Upper lobe of left lung (tissue), 6 donors: ENCODE data around the gene C6orf47. TPM values are rescaled to one million over a fixed set of nuclear protein-coding genes. Genes with fewer than 3 reads are reported as not detected.

ENCODE experiments used
- ATAC-seq, 2 donors: fragments of 200-7000 bp; cut with Tn5 transposase; one replicate each; pipeline ENCODE4 v1.9.1; 2022; ENCODE audit warnings: mild to moderate bottlenecking in 2 of 2, moderate library complexity in 2 of 2; ENCODE audit not compliant: low FRiP score in 2 of 2
- DNase-seq, 2 donors: peaks; one replicate each; pipeline ENCODE4 v3.0.0-alpha.2; 2019 to 2020
- H3K27ac ChIP-seq, 4 donors: fragments of 200-600 bp; sonication (generic); one replicate each; pipeline ENCODE4 v1.5.1; 2016 to 2019
- H3K27me3 ChIP-seq, 4 donors: fragments of 200-600 bp; sonication (generic); one replicate each; pipeline ENCODE4 v1.5.1; 2017 to 2019
- H3K36me3 ChIP-seq, 4 donors: fragments of 200-600 bp; sonication (generic); one replicate each; pipeline ENCODE4 v1.5.1; 2016 to 2019
- H3K4me1 ChIP-seq, 4 donors: fragments of 200-600 bp; sonication (generic); one replicate each; pipeline ENCODE4 v1.5.1; 2018 to 2019
- H3K4me3 ChIP-seq, 4 donors: fragments of 200-600 bp; sonication (generic); one replicate each; pipeline ENCODE4 v1.5.1; 2017 to 2019; ENCODE audit warnings: mild to moderate bottlenecking in 2 of 4, moderate library complexity in 1 of 4
- H3K9me3 ChIP-seq, 4 donors: fragments of 200-600 bp; sonication (generic); one replicate each; pipeline ENCODE4 v1.5.1; 2018 to 2019
- CTCF ChIP-seq, 6 experiments: fragments of 450-650 bp in 4 of 6; fragments of 200-600 bp in 2 of 6; sonication (generic) in 2 of 6; IDR thresholded peaks; one replicate each; pipeline ENCODE4 v1.5.1; 2016 to 2019; ENCODE audit warnings: antibody characterized with exemption in 6 of 6
- EP300 ChIP-seq, 4 donors: sonication (generic); formaldehyde crosslinking; IDR thresholded peaks; one replicate each; pipeline ENCODE4 v1.5.1; 2017; ENCODE audit warnings: antibody characterized with exemption in 4 of 4, control low read depth in 2 of 4
- POLR2A ChIP-seq, 4 donors: fragments of 450-650 bp; IDR thresholded peaks; one replicate each; pipeline ENCODE4 v1.5.1; 2016 to 2017; ENCODE audit warnings: antibody characterized with exemption in 4 of 4, mild to moderate bottlenecking in 2 of 4
- POLR2AphosphoS5 ChIP-seq, 2 donors: sonication (generic); formaldehyde crosslinking; IDR thresholded peaks; one replicate each; pipeline ENCODE4 v1.5.1; 2017; ENCODE audit warnings: antibody characterized with exemption in 2 of 2
- WGBS, 2 donors: methylation state at CpG; one replicate each; pipeline ENCODE4 v1.1.5; 2017 to 2018; 5-methylcytosine and 5-hydroxymethylcytosine counted together
- total RNA-seq, 6 donors: library from RNA; depleted of rRNA in 4 of 6; stranded (reverse); fragments of >200 nt in 4 of 6; gene quantifications; one replicate each; pipeline versions ENCODE4 v1.1.0 to v1.2.1, GENCODE V29; 2016 to 2021
- donor health status: DM: no; HTN: no; CAD: no; lungs with moderate emphysema.
- donor health status: DM: no; HTN: yes; CAD: no; lungs with severe emphysema.

C6orf47 gene
- total RNA-seq, 6 donors from 2014 or later = 25.0 to 30.1 (median 28.4) TPM

DNA sequence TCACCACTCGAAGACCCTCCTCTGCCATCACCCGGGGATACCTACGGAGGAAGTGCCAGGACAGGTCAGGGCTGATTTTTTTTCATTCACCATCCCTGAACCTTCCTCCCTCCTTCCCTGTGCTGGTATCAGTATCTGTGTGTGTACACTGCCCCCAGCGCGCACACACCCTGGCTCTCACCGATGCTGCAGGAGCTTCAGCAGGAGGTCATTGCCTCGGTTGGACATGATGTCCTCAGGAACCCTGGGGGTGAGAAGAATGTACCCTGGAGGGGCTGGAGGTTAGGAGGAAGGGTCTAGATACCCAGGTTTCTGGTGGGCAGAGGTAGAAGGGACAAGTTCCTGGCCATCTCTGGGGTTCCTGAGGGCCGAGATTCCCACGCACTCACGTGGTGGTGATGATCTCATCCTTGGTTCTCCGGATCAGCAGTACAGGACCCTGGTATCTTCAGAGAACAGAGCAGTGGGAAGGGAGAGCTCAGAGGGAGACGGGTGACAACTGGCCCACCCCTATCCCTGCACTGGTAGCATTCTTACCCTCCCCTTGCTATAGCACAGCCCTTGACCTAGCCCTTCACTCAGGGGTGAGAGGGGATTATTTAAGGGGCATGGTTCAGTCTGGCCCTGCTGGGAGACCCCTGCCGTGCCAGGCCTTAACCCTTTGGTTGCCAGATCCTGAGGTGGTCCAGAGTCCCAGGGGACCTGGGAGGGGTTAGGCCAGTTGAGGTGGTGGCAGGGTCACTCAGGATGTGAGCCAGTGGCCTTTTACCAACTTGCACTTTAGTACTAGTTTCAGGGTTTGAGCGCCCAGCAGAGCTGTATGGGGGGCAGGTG, 27.5 kb upstream of the C6orf47 start:
- H3K4me3 ChIP-seq = no peak overlapping the region
- no peaks in the 10 kb centered on the region for H3K9me3 ChIP-seq
- H3K27me3 ChIP-seq = no peaks in the 10 kb centered on the region
- no peak overlapping the region for H3K27ac ChIP-seq
- H3K4me1 ChIP-seq = no peaks in the 10 kb centered on the region
- ATAC-seq (no peak), DNase-seq (no peak)
- H3K36me3 ChIP-seq = peaks cover 15 to 86% (median 66%) of the 10 kb centered on the region in 4 donors
- TF ChIP-seq CTCF (IDR thresholded peaks at IDR 0.05) (no peak), EP300 (IDR thresholded peaks at IDR 0.05) (no peak), POLR2A (IDR thresholded peaks at IDR 0.05) (no peak), POLR2AphosphoS5 (IDR thresholded peaks at IDR 0.05) (no peak)
- 85 to 87% methylated on average over 13 to 14 of the region's 14 CpGs for WGBS, 2 donors

GRCh38 chr6:31687321-31687720, 26.7 kb upstream of the C6orf47 start:
- TF ChIP-seq EP300 (IDR thresholded peaks at IDR 0.05) (no peak), POLR2AphosphoS5 (IDR thresholded peaks at IDR 0.05) (no peak), CTCF (IDR thresholded peaks at IDR 0.05) (no peak), POLR2A (IDR thresholded peaks at IDR 0.05) (no peak)
- DNase-seq (no peak), ATAC-seq (no peak)
- H3K27ac ChIP-seq = no peak overlapping the region
- no peak overlapping the region for H3K4me3 ChIP-seq
- 88 to 93% methylated on average over 8 of the region's 8 CpGs for whole genome bisulfite sequencing, 2 donors
- H3K27me3 ChIP-seq = no peaks in the 10 kb centered on the region
- no peaks in the 10 kb centered on the region for H3K4me1 ChIP-seq
- no peaks in the 10 kb centered on the region for H3K9me3 ChIP-seq
- peaks cover 12 to 78% (median 59%) of the 10 kb centered on the region in 4 donors for H3K36me3 ChIP-seq

- Histone ChIP-seq H3K27ac (no peak overlapping the region), H3K27me3 (no peaks in the 10 kb centered on the region), H3K9me3 (no peaks in the 10 kb centered on the region), H3K4me3 (no peak overlapping the region), H3K4me1 (peaks cover 2 to 5% (median 3%) of the 10 kb centered on the region in 4 donors), H3K36me3 (peaks cover 7 to 70% (median 52%) of the 10 kb centered on the region in 4 donors)
- WGBS, 2 donors = 88 to 91% methylated on average over 5 of the region's 5 CpGs
- no peak for DNase-seq
- ATAC-seq = no peak
- TF ChIP-seq EP300 (IDR thresholded peaks at IDR 0.05) (no peak), POLR2A (IDR thresholded peaks at IDR 0.05) (no peak), CTCF (IDR thresholded peaks at IDR 0.05) (no peak), POLR2AphosphoS5 (IDR thresholded peaks at IDR 0.05) (no peak)
Observed at GRCh38 chr6:31686483-31686882, 25.9 kb upstream of the C6orf47 start.

GRCh38 chr6:31683591-31683990, 23.0 kb upstream of the C6orf47 start:
- peaks cover 12 to 17% (median 14%) of the 10 kb centered on the region in 4 donors for H3K4me1 ChIP-seq
- ATAC-seq = no peak
- no peaks in the 10 kb centered on the region for H3K27me3 ChIP-seq
- WGBS, 2 donors = 78 to 84% methylated on average over 13 of the region's 13 CpGs
- H3K4me3 ChIP-seq = peak overlapping the region in 2 of 4 donors; percentile 39 to 48
- peaks cover 0 to 41% (median 25%) of the 10 kb centered on the region in 4 donors for H3K36me3 ChIP-seq
- TF ChIP-seq POLR2AphosphoS5 (IDR thresholded peaks at IDR 0.05) (no peak), EP300 (IDR thresholded peaks at IDR 0.05) (no peak), CTCF (IDR thresholded peaks at IDR 0.05) (no peak), POLR2A (IDR thresholded peaks at IDR 0.05) (no peak)
- peak overlapping the region in 1 of 4 donors; percentile 63 for H3K27ac ChIP-seq
- no peak for DNase-seq
- no peaks in the 10 kb centered on the region for H3K9me3 ChIP-seq
